BE2C (cell line): ENCODE measurements around the gene CFAP77.

ENCODE experiments used
- DNase-seq: peaks from one replicate; pipeline ENCODE4 v3.0.0-alpha.2; 2020
- H3K27me3 ChIP-seq: fragments of 250-450 bp; sonication (Bioruptor Pico); 2 replicates; pipeline ENCODE4 v1.5.1; 2020; ENCODE audit warnings: mild to moderate bottlenecking
- H3K36me3 ChIP-seq: fragments of 250-450 bp; sonication (Bioruptor Pico); 2 replicates; pipeline ENCODE4 v1.5.1; 2020; ENCODE audit warnings: mild to moderate bottlenecking
- H3K4me1 ChIP-seq: fragments of 250-450 bp; sonication (Bioruptor Pico); 2 replicates; pipeline ENCODE4 v1.5.1; 2020
- H3K4me3 ChIP-seq: 2 replicates; pipeline ENCODE4 v1.5.1; 2011; ENCODE audit warnings: low read depth, low read length
- H3K9me3 ChIP-seq: fragments of 250-450 bp; sonication (Bioruptor Pico); 2 replicates; pipeline ENCODE4 v1.5.1; 2020
- CTCF ChIP-seq: IDR thresholded peaks from 2 replicates; pipeline ENCODE4 v1.5.1; 2012; ENCODE audit warnings: mild to moderate bottlenecking, low read depth, low read length

Gene CFAP77

DNA sequence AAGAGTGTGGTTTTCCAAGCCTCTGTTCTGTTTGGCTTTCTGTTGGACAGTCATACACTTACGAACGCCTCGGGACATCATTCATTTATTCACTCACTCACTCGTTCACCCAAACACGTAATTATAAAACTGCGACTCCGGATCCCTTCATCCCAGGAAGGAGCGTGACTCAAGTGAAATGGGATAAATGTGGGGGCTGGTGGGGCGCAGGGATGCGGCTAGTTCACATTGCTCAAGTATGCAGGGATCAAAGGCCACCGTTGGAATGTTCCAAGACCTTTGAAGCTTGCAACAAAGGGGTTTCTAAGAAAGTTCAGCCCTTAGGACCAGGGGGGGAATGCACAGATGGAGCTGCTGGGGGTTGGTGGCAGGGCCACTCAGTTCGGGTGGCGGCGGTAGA lies 64.2 kb downstream of the CFAP77 start:
- TF ChIP-seq CTCF, result no peak
- DNase-seq, result no peak
- Histone ChIP-seq H3K4me1 (no peaks in the 10 kb centered on the region; the same call in 1 of the 2 replicates), H3K36me3 (no peaks in the 10 kb centered on the region), H3K27me3 (no peaks in the 10 kb centered on the region), H3K4me3 (no peak overlapping the region), H3K9me3 (no peaks in the 10 kb centered on the region)

GRCh38 chr9:132478353-132479050 lies 68.5 kb downstream of the CFAP77 start:
- no peaks in the 10 kb centered on the region for H3K9me3 ChIP-seq
- no peak for TF ChIP-seq CTCF
- H3K4me1 ChIP-seq, result no peaks in the 10 kb centered on the region; the same call in 1 of the 2 replicates
- H3K4me3 ChIP-seq, result no peak overlapping the region
- DNase-seq, result no peak
- no peaks in the 10 kb centered on the region for H3K36me3 ChIP-seq
- no peaks in the 10 kb centered on the region for H3K27me3 ChIP-seq

- no peaks in the 10 kb centered on the region for H3K9me3 ChIP-seq
- no peak overlapping the region for H3K4me3 ChIP-seq
- no peaks in the 10 kb centered on the region for H3K27me3 ChIP-seq
- H3K36me3 ChIP-seq, result no peaks in the 10 kb centered on the region
- no peak for TF ChIP-seq CTCF
- H3K4me1 ChIP-seq, result no peaks in the 10 kb centered on the region; the same call in 1 of the 2 replicates
- DNase-seq, result no peak
Observed at GRCh38 chr9:132479733-132480132, 69.7 kb downstream of the CFAP77 start.

- TF ChIP-seq CTCF, result no peak
- H3K27me3 ChIP-seq, result no peaks in the 10 kb centered on the region
- DNase-seq, result no peak
Observed at GRCh38 chr9:132481053-132481849, 71.2 kb downstream of the CFAP77 start.

GRCh38 chr9:132482196-132482813 lies 72.3 kb downstream of the CFAP77 start:
- no peak for DNase-seq
- no peak overlapping the region for H3K4me3 ChIP-seq
- no peaks in the 10 kb centered on the region; the same call in 1 of the 2 replicates for H3K4me1 ChIP-seq
- no peak for TF ChIP-seq CTCF
- H3K36me3 ChIP-seq, result no peaks in the 10 kb centered on the region
- no peaks in the 10 kb centered on the region for H3K9me3 ChIP-seq
- H3K27me3 ChIP-seq, result no peaks in the 10 kb centered on the region

More at GRCh38 chr9:132481053-132481849, 71.2 kb downstream of the CFAP77 start:
- no peaks in the 10 kb centered on the region for H3K36me3 ChIP-seq
- H3K9me3 ChIP-seq, result no peaks in the 10 kb centered on the region
- H3K4me1 ChIP-seq, result no peaks in the 10 kb centered on the region; the same call in 1 of the 2 replicates
- no peak overlapping the region for H3K4me3 ChIP-seq
